ENCODE measurements around the gene CHFR.

DNA sequence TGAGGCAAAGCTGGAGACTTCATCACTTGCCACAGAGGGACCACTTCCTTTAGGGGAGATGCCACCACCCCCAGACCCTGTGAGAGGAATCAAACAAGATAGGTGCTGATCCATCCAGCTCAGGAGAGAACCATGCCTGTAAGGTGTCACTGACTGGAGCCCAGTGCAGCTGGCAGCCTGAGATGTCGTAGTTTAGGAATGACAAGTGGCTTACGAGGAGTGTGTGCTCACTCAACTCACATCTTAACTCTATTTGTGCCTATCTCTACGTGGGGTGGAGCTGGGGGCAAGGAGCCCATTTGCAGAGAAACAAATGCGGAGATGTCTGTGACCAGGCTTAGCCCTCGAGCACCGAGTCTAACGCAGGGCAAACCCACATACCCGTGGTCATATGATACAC lies 25.8 kb downstream of the CHFR start:
- no peak for TF ChIP-seq NCOA4 (IDR thresholded peaks at IDR 0.05; ENCODE audit: partially characterized antibody)
- TF ChIP-seq SMC3 (conservative IDR thresholded peaks at IDR 0.05; ENCODE audit: insufficient read depth, low read depth, low read length), result no peak
- TF ChIP-seq, protein P1, sequence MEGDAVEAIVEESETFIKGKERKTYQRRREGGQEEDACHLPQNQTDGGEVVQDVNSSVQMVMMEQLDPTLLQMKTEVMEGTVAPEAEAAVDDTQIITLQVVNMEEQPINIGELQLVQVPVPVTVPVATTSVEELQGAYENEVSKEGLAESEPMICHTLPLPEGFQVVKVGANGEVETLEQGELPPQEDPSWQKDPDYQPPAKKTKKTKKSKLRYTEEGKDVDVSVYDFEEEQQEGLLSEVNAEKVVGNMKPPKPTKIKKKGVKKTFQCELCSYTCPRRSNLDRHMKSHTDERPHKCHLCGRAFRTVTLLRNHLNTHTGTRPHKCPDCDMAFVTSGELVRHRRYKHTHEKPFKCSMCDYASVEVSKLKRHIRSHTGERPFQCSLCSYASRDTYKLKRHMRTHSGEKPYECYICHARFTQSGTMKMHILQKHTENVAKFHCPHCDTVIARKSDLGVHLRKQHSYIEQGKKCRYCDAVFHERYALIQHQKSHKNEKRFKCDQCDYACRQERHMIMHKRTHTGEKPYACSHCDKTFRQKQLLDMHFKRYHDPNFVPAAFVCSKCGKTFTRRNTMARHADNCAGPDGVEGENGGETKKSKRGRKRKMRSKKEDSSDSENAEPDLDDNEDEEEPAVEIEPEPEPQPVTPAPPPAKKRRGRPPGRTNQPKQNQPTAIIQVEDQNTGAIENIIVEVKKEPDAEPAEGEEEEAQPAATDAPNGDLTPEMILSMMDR (IDR thresholded peaks at IDR 0.05 in 2 of 3, conservative IDR thresholded peaks at IDR 0.05 in 1 of 3; ENCODE audit: insufficient read depth in 2 of 3, low read depth in 1 of 3, low read length in 3 of 3), result no peak
- TF ChIP-seq TEAD4 (IDR thresholded peaks at IDR 0.05; ENCODE audit: low read length), result no peak
- no peak for TF ChIP-seq TEAD4 (CRISPR knock-in tag; IDR thresholded peaks at IDR 0.05; ENCODE audit: borderline replicate concordance)
- TF ChIP-seq JUND (IDR thresholded peaks at IDR 0.05; ENCODE audit: borderline replicate concordance, low read depth, low read length), result no peak
- TF ChIP-seq JUND (tag; IDR thresholded peaks at IDR 0.05; ENCODE audit: borderline replicate concordance, low read depth, low read length), result no peak
- TF ChIP-seq CREM (IDR thresholded peaks at IDR 0.05; ENCODE audit: low read depth), result no peak
- no peak for TF ChIP-seq RAD51 (IDR thresholded peaks at IDR 0.05; ENCODE audit: borderline replicate concordance, low read depth)
- TF ChIP-seq MAZ (CRISPR knock-in tag; conservative IDR thresholded peaks at IDR 0.05 in 1 of 2, IDR thresholded peaks at IDR 0.05 in 1 of 2), result no peak
- no peak for TF ChIP-seq ZEB2 (IDR thresholded peaks at IDR 0.05)
- TF ChIP-seq MYC (IDR thresholded peaks at IDR 0.05; ENCODE audit: low read depth, low read length), result no peak
- no peak for TF ChIP-seq MYC (CRISPR knock-in tag; IDR thresholded peaks at IDR 0.05; ENCODE audit: borderline replicate concordance, low read depth)
- no peak for TF ChIP-seq TEAD1 (CRISPR knock-in tag; IDR thresholded peaks at IDR 0.05)
- TF ChIP-seq, protein P2, sequence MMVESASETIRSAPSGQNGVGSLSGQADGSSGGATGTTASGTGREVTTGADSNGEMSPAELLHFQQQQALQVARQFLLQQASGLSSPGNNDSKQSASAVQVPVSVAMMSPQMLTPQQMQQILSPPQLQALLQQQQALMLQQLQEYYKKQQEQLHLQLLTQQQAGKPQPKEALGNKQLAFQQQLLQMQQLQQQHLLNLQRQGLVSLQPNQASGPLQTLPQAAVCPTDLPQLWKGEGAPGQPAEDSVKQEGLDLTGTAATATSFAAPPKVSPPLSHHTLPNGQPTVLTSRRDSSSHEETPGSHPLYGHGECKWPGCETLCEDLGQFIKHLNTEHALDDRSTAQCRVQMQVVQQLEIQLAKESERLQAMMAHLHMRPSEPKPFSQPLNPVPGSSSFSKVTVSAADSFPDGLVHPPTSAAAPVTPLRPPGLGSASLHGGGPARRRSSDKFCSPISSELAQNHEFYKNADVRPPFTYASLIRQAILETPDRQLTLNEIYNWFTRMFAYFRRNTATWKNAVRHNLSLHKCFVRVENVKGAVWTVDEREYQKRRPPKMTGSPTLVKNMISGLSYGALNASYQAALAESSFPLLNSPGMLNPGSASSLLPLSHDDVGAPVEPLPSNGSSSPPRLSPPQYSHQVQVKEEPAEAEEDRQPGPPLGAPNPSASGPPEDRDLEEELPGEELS (CRISPR knock-in tag; IDR thresholded peaks at IDR 0.05; ENCODE audit: borderline replicate concordance), result no peak

Data from K562 (cell line).